ENCODE results near the gene LRRC71.
A peak's percentile ranks its signal among the peaks of the same experiment; 100 is the strongest.

LRRC71 gene

DNA sequence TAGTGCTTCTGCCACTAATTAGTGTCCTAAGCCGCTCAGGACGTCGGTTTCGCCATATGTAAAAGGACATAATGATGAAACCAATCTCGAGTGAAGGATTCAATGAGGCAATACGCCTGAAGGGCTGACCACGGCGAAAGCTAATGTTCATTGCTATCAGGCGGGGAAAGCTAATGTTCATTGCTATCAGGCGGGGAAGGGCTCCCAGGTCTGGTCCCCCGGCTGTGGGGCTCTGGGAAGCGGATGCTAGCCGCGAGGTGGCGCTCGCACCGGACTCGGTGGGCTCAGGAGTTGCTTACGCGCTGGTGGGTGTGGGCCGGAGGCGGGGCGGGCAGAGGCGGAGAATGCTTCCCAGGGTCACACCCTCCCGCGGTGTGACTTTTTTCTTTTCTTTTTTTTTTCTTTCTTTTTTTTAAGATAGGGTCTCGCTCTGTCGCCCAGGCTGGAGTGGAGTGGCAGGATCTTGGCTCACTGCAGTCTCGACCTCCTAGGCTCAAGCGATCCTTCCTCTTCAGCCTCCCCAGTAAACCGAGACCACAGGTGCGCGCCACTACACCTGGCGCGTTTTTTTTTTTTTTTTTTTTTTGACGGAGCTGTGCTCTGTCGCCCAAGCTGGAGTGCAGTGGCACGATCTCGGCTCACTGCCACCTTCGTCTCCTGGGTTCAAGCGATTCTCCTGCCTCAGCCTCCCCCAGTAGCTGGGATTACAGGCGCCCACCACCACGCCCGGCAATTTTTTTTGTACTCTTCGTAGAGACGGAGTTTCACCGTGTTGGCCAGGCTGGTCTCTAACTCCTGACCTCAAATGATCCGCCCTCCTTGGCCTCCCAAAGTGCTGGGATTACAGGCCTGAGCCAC lies 28.0 kb upstream of the LRRC71 start:
- no peak for DNase-seq (ENCODE audit: low read depth)

GRCh38 chr1:156893048-156893953 lies 27.1 kb upstream of the LRRC71 start, which contains the start of gene PEAR1:
Gene PEAR1 (plus strand): TSS chr1:156893718. CDS start chr1:156903927, 10,209 bp downstream.
- no peak for DNase-seq (ENCODE audit: low read depth)

DNA sequence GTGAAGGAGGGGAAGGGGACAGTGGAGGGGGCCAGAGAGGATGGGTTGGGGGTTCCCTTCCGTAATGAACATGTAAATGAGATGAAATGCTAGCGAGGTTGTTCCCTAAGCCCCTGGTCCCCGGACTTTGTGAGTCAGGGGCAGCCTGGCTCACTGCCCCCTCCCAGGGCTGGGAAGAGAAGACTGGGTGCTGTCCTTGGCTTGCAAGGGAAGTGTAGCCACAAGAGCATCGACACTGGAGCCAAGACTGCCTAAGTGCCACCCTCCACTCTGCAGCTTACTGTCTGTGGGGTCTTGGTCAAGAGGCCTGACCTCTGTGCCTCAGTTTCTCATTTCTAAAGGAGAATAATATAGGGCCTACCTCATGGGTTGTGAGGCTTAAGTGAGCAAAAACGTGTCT lies 26.4 kb upstream of the LRRC71 start:
- DNase-seq (ENCODE audit: low read depth) = no peak

DNA sequence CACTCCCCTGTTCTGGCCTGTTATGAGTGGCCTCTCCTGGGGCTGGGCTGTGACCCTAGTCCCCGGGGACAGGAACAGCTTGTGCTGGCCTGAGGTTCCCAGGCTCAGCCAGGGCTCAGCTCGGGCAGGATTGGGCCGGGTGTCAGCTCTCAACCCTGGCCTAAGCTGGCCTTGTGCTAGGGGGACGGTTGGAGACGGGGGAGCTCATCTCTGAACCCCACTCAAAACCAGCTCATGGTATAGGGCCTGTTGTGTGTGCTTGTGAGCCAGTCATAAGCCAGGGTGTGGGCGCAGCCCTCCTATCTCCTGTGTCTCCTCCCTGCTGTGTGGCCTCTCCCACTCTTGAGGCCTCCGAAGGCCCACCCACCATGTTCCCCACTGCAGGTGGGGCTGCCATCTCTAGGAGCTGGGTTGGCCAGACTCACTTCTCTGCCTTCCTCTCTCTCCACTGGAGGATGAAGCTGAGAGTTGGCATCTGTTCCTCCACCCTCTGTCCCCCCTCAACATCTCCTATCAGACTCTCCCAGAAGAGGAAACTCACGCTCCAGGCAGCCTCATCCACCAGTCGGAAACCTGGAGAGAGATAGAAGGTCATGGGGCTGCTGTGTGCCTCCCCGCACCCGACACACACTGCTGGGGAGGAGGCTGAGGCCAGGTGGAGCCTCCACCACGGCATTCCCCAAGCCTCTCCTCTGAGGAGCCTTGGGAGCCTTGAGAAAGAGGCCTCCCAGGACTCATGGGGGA lies 25.5 kb upstream of the LRRC71 start:
- DNase-seq (ENCODE audit: low read depth) = no peak

GRCh38 chr1:156895455-156895812 lies 25.0 kb upstream of the LRRC71 start:
- DNase-seq (ENCODE audit: low read depth) = no peak

- DNase-seq (ENCODE audit: low read depth) = no peak
Observed at GRCh38 chr1:156895927-156896326, 24.5 kb upstream of the LRRC71 start.

DNA sequence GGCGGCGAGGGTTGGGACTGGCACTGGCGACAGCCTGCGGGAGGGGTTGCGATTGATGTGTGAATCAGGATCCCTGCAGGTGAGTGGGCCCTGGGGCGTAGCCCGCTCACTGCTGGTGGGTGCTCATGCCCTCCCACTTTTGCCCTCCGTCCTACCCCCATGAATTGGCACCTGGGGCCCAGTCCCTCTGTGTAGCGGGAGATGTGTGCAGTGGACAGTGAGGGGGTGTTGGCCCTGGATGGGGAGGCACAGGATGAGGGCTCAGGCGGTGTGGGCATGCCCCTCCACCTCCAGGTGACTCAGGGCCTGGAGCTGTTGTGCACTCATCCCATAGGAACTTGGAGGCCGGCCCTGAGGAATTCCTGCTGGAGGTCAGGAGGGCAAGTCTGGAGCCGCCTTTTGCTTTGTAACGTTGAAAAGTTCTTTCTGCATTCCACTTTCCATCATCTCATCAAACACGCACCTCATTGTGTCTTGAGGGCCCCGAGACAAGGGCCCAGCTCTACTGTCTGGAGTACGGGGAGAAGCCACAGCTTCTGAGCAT lies 23.9 kb upstream of the LRRC71 start:
- peak; percentile 70 for DNase-seq (ENCODE audit: low read depth)

DNA sequence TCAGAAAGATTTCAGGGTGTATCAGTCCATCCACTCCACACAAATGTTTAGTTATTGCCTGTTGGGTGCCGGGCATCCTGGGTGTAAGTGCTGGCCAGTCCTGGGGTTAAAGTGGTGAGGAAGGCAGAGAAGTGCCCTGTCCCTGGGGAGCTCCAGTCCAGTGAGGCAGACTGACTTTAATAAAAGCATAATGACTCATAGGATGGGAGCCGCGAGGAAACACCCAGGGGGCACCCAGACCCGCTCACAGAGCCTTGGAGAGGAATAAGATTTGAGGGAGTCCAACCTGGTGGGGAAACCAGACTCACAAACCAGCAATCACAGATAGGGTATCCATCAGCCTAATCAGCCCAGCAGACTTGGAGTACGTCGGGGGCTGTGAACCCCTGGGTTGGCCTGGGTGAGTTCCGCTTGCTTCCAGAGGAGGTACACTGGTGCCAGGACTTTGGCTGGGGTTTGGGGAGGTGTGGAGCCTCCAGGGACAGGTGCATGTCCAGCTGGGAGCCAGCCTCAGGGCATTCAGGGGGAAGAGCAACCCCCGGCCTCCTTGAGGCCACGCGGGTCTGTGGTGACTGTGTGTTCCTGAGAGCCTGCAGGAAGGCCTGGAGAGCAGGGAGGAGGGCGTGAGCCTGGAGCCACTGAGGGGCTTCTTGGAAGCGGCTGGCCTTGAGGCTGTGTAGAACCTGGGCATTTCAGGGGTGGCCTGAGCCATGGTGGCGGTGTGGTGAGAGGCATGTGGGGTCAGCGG lies 23.2 kb upstream of the LRRC71 start:
- DNase-seq (ENCODE audit: low read depth) = no peak

GRCh38 chr1:156898161-156898566 lies 22.3 kb upstream of the LRRC71 start:
- no peak for DNase-seq (ENCODE audit: low read depth)

- no peak for DNase-seq (ENCODE audit: low read depth)
Observed at GRCh38 chr1:156898971-156899664, 21.3 kb upstream of the LRRC71 start.

DNA sequence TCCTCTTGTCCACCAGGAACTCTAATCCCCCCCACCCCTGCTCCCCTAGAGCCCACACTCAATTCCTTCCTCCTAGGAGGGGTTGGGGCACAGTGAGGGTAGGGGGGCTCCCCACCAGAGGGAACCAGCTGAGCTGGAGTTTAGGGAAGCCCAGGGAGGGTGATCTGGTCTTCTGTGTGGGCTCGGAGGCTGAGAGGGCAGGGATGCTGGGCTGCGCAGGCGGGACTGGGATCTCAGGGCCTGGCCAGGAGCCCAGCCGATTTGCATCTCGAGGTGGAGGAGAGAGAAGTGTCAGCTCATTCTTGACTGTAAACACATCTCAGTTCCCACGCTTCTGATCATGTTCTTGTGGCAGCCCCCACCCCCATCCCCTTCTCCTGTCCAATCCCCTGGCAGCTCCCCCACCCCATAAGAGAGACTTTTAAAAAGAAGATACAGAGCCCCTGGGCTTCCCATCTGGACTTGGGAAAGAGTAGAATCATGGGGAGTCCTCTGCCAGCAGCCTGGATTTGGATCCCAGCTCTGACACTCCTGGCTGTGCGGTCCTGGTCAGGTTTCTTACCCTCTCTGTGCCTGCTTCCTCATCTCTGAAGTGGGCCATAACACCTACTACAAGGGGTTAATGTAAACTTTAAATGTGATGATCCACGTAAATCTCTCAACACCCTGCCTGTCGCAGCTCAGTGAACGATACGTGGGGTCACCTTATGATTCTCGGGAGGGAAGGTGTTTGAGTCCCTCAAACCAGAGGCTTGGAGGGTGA lies 20.3 kb upstream of the LRRC71 start:
- DNase-seq (ENCODE audit: low read depth) = no peak

DNA sequence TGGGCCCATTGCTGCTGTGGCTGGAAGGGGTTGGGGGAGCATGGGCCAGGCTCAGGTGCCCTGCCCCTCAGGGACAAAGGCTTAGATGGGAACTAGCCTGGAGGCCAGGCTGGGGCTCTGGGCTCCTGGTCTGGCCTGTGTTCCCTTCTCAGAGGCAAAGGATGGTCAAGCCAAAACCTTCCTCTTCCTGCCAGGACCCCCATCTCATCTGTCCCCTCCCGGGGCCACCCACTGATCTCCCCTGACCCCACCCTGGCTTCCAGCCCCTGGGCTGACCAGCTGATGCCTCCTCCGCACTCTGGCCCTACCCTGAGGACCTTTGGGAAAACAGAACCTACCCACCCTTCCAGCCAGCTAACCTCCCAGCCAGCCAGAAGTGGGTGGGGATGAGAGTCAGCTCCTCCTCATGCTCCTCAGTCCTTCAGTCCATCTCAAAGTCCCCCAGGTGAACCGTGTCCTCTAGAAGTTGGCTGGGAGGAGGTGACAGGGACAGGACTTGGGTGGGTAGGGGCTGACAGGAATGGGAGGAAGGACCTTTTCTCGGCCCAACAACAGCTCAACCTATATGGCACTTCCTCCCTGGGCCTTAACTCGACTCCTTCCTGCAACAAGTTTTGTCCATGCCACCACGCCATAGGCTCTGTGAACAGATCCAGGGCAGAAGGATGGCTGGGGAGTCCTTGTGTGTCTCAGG lies 19.4 kb upstream of the LRRC71 start:
- DNase-seq (ENCODE audit: low read depth) = no peak

- DNase-seq (ENCODE audit: low read depth) = no peak
Observed at GRCh38 chr1:156901590-156901900, 18.9 kb upstream of the LRRC71 start.

DNA sequence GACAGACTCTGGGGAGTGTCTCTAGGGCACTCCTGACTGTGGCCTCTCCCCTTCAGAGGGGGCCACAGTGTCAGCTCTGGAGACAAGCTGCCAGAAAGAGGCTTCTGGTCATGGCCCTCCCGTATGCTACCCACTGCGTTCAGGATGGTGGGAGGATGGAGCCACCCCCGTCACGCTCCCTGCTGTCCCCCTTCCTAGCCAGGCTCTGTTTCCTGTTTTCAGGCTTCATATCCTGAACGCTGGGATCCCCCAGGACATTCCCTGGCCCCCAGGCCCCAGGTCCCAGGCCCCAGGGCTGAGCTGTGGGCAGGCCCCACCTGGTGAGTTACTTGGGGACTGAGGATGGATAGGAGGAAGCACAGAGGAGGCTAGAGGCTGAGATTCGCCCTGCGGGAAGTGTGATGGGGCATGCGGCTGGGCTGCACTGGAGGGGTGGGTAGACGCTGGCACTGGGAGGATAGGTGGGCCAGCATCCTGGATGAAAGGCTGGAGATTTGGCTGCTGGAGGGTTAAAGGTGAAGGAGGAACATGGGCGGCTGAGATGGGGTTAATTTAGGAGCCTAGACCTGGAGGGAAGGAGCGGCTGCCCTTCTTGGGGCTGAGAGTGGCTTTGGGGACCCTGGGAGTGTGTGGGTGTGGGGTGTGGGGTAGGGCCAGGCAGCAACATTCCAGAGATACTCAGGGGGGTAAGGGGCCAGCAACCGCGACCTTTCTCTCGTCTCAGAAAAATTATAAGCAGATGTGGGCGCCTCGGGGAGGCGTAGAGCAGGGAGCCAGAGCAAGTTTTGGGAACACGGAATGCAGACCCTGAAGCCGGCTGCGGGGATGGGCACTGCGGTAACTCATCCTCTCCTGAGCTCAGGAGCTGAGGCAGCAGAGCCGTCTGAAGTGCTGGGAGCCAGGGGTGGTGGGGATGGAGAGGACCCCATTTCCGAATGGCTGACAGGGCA lies 18.2 kb upstream of the LRRC71 start:
- no peak for DNase-seq (ENCODE audit: low read depth)

DNA sequence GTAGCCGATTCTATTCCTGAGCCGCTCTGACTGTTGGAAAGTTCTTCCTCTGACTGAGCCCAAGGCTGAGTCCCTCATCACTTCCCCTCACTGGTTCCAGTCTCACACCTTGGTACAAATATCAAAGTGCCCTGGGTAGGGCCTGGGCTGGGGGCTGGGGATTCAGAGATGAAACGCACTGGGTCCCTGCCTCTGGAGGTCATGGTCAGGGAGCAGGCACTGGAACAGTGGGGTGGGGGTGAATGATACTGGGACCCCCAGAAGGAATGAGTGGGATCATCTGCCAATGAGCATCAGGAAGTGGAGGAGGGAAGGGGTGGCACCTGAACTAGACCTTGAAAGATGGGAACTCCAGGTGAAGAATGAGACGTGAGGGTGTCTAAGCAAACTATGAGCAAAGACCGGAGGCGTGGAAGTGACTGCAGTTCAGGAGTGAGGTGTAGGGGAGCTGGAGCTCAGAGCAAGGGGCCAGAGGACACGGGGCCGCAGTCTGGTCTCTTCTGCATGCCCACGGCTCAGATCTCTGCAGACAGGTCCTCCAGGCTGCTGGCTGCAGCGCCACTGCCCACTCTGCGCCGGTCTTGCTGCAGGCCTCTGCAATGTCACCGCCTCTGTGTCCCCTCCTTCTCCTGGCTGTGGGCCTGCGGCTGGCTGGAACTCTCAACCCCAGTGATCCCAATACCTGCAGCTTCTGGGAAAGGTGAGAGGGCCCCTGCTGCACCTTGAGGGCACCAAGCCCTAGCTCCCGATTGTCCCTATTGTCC lies 16.9 kb upstream of the LRRC71 start:
- no peak for DNase-seq (ENCODE audit: low read depth)

GRCh38 chr1:156904187-156904959 lies 16.1 kb upstream of the LRRC71 start:
- no peak for DNase-seq (ENCODE audit: low read depth)

DNA sequence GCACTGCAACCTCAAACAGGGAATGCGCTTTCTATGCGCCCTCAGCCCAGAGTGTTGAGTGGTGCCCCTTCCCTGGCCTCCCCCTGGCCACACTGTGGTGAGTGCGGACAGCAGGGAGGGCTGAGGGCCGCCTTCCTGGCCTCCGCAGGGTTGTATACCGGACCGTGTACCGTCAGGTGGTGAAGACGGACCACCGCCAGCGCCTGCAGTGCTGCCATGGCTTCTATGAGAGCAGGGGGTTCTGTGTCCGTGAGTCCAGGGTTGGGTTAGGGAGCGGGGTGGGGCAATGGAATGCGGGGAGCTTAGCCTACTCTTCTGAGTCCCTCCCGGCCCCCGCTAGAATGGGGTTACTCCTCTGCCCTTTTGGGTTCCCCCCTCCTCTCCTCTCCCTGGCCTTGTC lies 15.3 kb upstream of the LRRC71 start:
- no peak for DNase-seq (ENCODE audit: low read depth)
